NCI-H82 treated with DMSO at 0.1 percent for 48 hours (cell line): Measurements from ENCODE around the gene SBK3.
"Not testable (repeated sequence)": the region's sequence is repeated elsewhere in the genome, so short reads cannot be mapped to it uniquely, and the experiment has no call there.

Source experiments
- DNase-seq: peaks from one replicate; lab custom pipeline; 2025; ENCODE audit not compliant: unreplicated experiment; lab: John Stamatoyannopoulos, UW

SBK3 gene

DNA sequence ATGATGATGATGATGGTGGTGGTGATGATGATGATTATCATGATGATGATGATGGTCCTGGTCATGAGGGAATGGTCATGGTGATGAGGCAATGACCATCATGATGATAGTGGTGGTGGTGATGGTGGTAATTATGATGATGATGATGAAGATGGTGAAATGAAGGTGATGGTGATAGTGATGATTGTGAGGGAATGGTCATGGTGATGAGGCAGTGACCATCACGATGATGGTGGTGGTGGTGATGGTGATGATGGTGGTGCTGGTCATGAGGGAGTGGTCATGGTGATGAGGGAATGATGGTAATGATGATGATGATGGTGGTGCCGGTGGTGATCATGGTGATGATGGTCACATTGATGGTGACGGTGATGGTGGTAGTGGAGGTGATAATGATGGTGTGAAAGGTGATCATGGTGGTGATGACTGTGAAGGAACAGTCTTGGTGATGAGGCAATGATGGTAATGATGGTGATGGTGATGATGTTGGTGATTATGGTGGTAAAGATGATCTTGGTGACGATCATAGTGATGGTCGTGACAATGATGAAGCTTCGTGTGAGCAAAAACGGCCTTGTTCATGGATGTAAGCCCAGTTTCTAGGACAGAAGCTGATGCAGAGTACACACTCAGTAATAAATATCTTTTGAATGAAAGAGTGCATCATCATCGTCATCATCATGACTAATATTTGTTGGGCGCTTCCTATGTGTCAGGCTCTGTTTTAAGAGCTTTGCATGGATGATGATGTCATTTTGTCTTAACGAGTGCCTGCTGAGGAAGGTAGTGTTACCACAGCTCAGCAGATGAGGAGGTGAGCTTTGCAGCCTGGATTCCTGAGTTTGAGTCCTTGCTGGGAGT is 25.7 kb downstream of the SBK3 start:
- DNase-seq: no peak

DNA sequence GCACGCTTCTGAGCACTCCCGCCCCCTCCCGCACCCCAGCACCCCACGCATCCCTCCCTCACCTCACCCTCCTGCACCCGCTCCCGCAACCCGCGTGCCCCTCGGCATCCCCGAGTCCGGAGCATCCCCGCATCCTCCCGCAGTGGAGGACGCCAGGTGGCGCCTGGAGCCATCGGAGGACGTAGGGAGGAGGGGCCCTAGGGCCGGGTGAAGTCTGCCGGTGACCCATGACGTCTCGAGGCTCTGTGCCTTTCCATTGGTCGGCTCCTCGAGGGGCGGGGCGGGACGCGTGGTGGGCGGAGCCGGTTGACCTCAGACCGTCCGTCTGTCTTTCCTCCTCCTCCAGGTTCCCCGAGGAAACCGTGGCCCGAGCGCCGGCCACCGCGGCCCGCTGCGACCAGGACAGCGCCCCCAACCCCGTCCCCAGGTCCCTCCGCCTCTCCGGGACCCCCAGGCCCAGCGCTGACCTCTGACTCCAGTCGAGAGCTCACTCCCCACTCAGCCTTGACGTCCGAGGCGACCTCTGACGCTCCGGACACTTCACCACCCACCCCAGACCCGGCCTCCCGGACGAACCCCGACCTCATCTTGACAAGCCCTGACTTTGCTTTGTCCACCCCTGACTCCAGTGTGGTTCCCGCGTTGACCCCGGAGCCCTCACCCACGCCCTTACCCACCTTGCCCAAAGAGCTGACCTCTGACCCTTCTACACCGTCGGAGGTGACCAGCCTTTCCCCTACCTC is 28.3 kb downstream of the SBK3 start:
- DNase-seq: peak; percentile 87

DNA sequence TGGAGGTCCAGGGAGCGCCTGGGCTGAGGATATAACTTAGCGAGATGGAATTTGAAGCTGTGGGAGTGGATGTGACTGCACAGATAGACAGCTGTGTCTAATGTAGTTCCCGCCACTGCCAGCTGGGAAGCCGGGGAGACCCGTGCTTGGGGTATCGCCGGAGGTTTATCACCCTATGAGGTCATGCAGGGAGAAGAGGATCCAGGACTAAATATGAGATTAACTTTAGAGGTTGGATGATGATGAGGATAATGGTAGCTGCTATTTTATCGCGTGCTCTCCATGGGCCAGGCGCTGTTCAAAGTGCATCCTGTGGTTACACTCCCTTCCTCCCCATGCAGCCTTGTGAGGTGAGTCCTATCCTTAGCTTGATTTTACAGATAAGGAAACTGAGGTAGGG is 37.2 kb downstream of the SBK3 start:
- DNase-seq: no peak

DNA sequence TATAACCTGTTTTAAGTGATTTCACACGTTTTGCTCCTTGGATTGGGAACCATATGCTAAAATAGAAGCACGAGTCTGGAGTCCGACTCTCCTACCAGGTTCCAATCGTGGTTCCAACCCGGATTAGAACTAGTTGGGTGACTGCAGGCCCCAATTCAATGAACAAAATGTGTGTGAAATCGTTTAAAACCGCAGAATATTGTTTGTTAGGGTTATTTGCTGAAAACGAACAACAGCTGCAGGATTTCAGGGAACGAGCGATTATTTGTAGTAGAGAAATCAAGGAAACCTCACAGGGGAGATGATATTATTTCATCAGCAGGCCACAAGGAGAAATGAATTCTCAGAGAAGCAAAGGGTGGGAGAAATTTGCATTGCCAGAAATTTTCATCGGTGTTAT is 40.4 kb downstream of the SBK3 start:
- DNase-seq: no peak

DNA sequence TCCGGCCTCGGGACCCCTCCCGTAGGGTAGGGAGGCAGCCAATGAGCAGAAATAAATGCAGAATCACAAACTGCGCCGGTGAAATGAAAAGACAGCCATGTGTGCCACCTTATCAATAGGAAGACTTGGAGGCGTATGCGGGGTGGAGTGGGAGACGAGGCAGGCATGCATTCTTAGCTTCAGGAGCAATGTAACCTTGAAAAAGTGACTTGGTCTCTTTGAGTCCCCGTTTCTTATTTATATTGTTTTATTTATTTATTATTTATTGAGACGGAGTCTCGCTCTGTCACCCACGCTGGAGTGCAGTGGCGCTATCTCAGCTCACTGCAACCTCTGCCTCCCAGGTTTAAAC is 41.1 kb downstream of the SBK3 start:
- no peak for DNase-seq

DNA sequence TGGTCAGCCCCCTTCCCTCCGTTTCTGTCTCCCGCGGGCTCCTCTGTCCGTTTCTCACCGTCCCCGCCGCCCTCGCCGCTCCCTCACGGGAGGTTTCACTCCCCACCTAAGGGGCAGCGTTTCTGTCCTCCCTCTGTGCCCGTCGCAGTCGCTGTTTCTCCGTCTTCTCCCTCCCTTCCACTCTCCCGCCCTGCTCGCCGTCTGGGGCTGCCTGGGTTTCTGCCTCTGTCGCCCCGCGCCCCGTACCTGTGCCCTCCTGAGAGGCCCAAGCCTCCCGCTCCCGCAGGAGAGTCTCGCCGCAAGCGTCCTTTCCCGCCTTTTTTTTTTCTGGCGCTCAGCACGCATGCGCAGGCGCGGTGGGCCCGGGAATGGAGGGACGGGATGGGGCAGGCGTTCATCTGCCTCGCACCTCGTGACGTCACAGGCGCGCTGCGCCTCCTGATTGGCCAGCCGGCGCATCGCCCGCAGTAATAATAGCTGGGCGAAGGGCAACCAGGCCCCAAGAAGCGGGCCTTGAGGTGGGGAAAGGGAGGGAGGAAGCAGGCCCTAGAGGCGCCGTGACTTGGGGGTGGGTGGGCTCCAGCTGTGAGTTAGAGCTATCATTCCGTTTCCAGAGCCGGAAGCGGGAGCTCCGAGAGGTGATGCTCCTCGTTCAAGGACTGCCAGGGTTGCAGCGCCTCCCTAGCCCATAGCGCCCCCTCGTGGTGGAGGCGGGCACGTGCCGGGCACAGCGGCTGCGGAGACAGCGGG is 41.7 kb downstream of the SBK3 start:
- peak; percentile 80 for DNase-seq

DNA sequence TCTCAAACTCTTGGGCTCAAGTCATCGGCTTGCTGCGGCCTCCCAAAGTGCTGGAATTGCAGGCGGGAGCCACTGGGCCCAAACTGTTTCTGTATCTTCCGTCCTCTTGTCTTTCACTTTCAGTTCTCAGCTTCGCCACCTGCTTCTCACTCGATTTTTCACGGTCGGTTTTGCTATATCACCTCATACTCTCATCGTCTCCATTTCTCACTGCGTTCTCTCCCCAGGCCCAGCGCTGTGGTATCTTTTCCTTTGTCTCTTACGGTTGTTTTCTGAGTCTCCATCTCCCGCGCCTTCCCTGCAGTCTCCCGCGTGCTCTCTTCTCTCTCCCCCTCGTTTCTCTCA is 42.2 kb downstream of the SBK3 start:
- DNase-seq: no peak

DNA sequence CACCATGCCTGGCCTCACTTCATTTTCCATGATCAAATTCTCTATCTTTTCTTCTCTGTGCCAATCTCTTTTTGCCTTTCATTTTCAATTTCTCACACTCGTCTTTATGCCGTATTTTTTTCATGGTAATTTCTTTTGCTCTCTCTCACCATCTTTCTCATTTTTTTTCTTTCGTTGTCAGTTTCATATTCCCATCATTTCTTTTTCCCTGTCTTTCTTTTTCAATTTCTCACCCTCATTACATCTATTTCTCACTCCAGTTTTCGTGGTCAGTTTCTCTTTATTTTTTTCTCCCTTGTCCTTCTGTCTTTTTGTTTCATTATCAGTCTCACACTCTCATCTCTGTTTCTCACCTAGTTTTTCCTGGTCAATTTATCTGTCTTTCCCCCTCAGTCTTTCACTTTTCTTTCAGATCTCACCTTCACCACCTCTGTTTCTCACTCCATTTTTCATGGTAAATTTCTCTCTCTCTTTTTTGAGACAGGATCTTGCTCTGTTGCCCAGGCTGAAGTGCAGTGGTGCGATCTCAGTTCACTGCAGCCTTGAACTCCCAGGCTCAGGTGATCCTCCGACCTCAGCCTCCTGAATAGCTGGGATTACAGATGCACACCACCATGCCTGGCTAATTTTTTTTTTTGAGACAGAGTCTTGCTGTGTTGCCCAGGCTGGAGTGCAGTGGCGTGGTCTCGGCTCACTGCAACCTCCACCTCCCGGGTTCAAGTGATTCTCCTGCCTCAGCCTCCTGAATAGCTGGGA is 43.0 kb downstream of the SBK3 start:
- no peak for DNase-seq

DNA sequence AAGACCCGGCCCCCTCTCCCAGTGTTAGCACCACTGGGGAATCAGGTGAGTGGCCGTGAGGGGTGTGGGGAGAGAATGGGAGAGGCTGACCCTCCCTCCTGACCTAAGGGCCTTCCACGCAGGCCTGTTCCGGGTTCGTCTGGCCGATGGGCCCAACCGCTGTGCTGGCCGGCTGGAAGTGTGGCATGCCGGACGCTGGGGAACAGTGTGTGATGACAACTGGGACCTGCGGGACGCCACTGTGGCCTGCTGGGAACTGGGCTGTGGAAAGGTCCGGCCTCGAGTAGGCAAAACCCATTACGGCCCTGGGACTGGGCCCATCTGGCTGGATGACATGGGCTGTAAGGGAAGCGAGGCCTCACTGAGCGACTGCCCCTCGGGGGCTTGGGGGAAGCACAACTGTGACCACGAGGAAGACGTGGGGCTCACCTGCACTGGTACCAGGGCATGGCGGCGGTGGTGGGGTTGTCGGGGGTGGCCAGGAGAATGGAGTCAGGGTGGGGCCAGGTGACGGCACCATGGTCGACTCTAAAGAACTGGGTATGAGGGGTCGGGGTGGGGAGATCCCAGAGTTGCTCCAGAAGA is 44.9 kb downstream of the SBK3 start:
- no peak for DNase-seq

DNA sequence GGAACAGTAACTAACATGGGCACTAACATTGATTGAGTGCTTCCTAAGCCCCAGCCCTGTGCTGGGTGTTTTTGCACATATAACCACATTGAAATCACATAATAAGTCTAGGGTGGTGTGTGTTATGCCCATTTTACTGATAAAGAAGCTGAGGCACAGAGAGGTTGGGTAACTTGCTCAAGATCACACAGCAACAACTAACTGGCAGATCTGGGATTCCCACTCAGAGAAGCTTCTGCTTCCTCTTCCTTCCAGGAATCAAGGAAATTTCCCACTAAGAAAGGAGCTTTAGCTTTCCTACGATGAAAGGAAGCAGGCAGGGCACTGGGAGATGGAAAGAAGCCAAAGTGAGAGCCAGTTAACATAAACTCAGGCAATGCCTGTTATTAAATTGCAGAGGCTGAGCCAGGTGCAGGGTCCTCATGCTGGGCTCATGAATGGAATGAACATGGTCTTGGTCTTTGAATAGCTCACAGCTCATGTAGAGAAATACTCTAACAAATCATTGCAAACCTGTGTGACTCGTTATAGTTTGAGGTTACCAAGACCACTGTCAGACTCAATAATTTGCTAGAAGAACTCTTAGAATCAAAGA is 47.0 kb downstream of the SBK3 start:
- DNase-seq: no peak

DNA sequence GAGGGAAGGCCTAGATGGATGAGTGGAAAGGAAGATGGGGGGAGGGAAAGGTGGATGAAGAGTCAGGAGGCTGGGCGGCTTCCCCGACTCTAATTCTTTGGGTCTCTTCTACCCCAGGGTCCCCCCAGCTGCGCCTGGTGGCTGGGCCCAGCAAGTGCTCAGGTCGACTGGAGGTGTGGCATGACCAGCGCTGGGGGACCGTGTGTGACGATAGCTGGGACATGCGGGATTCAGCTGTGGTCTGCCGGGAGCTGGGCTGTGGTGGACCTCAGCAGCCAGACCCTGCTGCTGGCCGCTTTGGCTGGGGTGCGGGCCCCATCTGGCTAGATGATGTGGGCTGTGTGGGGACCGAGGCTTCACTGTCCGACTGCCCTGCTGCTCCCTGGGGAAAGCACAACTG is 47.6 kb downstream of the SBK3 start:
- no peak for DNase-seq

DNA sequence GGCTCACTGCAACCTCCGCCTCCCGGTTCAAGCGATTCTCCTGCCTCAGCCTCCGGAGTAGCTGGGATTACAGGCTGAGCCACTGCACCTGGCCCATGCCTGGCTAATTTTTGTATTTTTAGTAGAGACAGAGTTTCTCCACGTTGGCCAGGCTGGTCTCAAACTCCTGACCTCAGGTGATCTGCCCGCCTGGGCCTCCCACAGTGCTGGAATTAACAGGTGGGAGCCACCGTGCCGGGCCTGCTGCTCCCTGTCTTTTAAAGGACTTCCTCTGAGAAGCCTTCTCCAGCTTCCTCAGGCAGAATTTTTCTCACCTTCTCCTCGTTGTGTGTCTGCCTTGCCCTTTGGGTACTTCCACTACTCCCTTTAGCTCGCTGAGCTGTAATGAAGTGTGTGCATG is 48.5 kb downstream of the SBK3 start:
- DNase-seq: not testable (repeated sequence)

DNA sequence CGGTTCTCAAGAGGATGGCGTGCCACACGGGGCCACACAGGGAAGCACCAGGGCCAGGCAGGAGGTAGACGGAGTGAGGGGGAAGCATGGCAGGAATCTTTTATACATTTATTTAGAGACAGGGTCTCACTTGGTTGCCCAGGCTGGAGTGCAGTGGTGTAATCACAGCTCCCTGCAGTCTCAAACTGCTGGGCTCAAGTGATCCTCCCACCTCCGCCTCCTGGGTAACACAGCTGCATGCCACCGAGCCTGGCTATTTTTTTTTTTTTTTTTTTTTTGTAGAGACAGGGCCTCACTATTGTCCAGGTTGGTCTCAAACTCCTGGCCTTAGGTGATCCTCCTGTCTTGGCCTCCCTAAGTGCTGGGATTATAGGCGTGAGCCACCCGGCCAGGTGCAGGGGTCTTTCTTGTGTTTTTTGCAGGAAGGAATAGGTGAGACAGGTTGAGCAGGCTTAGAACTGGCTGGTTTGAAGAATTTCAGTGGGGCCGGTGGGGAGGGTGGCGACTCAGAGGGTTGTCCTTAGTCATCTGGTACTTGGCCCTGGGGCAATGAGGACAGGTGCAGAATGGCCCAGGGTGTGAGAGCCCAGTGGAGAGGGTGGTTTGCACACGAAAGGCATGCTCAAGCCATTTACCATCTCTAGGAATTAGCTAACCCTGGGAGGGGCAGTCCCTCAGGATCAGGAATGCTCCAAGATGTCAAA is 49.5 kb downstream of the SBK3 start:
- DNase-seq: no peak

DNA sequence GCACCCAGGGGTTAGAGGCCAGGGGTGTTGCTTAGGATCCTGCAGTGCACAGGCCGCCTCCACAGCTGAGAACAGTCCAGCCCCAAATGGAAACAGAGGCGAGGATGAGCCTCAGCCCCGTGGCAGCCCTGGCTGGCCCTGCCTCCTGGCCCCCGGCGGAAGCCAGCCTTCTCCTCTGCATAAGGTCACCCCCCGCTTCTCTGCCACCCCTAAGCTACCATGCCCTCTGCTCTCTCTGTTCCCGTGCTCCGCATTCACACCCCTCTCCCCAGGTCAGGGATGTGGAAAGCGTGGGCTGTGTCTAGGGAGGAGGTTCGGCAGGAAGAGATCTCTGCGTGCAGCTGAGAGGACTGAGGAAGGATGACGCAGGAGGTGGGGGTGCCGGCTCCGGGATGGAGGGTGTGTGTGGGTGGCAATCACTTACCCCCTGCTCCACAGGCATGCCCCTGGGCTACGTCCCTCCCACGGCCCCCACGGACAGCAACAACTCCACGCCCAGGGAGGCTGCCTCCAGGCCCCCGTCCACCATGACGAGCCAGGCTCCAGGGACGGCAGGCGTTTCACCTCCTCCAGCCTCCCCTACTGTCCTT is 51.1 kb downstream of the SBK3 start:
- no peak for DNase-seq

DNA sequence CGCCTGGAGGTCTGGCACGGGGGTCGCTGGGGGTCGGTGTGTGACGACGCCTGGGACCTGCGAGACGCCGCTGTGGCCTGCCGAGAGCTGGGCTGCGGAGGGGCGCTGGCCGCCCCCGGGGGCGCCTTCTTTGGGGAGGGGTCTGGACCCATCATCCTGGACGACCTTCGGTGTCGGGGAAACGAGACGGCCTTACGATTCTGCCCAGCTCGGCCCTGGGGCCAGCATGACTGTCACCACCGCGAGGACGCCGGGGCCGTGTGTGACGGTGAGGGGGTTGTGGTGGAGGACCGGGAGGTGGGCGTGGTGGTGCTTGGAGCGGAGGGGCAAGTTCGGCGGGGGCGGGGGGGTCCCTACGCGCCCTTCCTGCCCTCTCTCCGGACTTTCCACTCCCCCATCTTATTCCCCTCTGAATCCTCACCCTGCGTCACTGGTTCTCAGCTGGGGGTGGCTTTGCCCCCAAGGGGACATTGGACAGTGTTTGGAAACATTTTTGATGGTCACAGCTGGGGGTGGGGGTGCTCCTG is 51.6 kb downstream of the SBK3 start:
- DNase-seq: no peak

DNA sequence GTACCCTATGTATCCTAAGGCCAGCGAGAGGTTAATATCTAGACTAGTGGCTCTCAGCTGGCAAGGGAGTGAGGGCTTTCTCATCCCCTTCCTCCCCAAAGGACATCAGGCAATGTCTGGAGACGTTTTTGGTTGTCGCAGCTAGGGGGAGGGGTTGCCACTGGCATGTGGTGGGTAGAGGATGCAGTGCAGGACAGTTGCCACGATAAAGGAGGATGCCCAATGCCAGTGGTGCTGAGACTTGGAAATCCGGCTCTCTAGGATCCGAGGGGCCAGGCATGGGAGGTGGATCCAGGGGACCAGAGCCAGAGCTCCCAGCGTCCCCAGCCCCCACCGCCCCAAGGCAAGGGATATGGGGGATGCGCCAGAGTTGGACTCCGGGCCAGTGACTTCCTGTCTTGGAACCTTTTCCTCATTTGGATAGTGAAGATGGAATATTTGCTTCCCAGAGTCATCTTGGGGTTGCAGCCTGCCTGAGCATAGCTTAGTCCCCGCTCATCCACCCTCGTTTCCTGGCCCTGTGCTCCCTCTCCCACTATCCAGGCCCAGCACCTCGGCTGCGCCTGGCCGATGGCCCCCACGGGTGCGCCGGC is 52.2 kb downstream of the SBK3 start:
- DNase-seq: no peak

DNA sequence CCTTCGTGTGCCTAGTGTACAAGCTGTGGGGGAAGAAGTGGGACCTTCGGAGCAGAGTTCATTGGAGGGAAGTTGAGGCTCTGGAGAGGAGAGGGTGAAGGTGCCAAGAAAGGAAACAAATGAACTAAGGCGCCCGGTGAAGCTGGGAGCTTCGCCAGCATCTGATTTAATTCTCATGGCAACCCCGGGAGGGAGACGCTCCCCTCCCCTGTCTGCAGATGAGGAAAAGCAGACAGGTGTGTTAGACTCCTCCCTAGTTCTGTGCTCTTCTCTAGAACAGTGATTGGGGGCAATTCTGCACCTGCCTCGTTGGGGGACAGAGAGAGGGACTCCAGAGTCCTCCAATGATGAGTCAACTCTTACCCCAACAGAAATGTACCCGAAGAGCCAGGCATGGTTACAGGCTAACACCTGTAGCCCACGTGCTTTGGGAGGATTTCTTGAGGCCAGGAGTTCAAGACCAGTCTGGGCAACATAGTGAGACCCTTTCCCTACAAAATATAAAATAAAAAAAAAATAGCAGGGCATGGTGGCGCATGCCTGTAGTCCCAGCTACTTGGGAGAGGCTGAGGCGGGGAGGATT is 52.9 kb downstream of the SBK3 start:
- DNase-seq: no peak

DNA sequence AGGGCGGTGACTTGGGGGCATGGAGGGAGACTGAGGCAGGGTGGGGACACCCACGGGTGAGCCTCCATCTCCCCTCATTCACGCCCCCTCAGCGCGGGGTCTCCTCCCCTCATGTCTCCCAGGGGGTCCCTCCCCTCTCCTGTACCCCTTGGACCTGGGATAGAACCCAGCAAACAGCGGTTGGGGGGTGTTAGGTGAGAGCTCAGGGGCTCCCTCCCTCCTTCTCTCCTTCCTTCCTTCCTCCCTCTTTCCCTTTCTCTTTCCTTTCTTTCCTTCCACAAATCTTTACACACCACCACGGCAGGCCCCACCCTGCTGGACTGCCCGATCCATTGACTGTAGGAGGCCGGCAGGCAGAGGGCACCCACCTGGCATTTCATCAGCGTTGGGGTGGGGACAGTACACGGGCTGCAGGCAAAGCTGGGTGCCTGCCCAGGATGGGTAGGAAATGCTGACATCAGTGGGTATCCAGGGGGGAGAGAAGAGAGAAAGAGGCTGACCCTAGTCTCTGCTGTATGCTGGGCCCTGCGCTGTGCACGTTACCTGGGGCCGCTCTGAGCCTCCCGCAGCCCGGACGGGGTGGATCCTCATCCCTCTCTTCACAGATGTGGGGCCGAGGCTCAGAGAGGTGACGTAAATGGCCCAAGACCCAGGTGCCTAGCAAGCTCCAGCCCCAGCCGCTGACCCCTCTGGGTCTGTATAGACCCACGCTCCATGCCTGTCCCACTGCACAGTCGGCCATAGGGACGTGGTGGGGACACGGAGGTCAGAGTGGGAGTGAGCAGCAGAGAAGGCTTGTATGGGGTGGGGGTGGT is 53.6 kb downstream of the SBK3 start:
- DNase-seq: no peak
